ENCODE results near the gene LSM12.
"Not testable (repeated sequence)": the region's sequence is repeated elsewhere in the genome, so short reads cannot be mapped to it uniquely, and the experiment has no call there.

The LSM12 gene

DNA sequence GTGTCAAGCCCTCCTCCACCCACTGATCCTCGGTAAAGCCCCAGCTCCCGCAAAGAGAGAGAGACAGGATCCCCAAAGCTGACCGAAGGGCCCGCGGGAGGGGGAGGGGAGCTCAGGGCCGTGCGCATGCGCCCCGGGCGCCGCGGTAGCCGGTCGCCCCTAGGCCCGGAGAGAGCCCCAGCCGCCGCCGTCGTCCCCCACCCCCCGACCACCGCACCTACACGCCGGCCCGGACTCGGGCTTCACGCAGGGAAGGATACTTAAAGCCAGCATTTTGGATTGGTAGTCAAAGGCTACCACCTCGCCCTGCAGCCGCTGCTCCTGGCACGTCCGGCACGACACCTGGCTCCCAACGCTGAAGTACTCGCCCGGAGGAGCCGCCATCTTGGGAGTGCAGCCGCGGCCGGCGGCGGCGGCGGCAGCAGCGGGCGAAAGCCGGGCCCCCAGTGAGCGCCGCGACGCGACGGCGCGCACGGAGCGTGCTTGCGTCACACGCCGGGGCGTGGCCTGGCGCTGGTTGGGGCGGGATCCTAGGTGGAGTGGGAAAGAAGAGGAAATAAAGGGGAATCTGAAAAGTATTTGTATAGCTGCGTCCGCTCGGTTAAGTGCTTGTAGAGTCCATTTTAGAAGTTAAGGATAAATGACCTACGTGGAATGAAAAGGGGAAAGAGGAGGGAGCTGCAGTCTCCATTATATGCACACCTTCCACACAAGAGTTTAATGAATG, at the start of gene LSM12:
LSM12 (minus strand) TSS at position 468 of the 727 bp plus-strand sequence; CDS start at position 384, 84 bp downstream.
- DNase-seq: peak; percentile 79 to 98 (median 87)
- intact Hi-C loops (cut with DNase I): loop anchor here (10.0 kb wide), 1 partner anchor 52 kb away; the partner anchor contains the start of gene TMEM101

DNA sequence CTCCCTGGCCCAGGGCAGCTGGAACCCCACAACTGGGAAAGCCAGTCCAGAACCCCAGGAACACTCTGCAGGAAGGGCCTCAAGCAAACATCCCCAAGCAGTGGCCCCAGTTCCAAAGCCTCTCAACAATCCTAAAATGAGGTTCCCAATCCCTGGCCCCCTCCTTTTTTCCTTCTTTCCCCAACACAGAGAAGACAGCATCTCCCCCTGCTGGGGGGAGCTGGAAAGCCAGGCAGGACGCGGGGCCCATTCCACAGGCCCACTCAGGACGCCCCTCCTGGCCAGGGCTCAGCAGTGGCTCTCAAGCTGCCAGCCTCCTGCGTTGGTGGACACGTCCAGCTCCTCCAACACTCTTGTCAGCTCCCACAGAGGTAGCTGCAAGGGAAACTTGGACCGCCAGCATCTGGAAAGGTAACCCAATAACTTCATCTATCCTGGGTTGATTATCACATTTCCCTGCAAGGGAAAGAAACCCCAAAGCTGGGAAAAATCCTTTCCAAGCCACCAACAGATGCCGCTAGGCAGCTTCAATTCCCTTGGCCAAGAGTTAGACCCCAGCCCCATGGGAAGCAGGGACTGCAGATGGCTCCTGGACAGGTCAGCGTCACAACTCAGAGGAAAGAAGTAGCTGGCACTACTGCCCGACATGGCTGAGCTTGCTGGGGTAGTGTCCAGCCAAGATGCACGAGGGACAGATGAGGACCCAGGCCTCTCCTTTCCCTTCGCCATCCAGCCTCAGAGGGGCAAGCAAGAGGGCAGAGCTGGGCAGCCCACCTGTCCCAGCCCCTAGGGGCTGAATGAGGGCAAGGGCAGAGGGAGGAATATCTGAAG, 49.3 kb upstream of the LSM12 start:
- peak in 5 of 10 donors; percentile 39 to 91 (median 83) for DNase-seq
- intact Hi-C loops (cut with DNase I): no loop called here

DNA sequence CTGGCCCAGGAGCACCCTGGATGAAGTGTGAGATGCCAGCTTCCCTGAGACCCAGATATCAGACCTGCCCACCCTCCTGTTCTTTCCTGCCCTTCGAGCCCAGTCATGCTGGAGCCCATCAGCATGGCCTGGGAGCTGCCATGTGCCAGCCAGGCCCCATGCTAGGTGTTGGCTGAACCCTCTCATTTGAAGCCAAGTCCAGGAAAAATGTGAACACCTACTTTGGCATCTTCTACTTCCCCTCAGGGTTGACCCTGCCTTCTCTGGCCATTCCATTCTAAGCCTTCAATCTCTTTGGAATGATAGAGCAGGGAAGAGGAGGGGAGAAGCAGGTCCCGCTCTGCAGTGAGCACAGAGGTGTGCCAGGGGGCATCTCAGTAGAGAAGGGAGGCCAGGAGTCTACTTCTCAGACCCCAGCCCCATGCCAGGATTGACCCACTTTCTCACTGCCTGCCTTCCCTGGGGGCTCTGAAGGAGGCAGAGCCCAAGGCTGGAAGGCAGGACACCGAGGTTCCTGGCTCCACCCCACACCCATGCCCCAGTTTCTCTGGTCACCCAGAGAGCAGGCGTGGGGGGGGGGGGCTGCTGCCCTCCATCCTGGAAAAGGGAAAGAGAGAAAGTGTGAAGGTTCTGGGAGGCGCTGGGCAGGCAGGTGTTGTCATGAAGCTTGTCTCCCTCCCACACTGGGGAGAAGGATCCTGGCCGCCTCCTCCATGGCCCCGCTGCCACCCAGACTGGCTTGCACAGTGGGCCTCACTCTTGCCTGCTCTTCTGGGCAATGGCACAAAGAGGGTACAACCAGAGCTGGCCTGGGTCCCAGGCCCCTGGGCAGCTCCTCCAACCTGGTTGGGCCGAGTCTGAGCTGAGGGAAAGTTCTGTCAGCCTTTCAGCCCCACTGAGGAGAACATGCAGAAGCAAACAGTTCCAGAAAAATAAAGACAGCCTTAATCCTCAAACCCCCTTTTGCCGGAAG, 47.7 kb upstream of the LSM12 start:
- peak in 1 of 10 donors; percentile 86 for DNase-seq
- intact Hi-C loops (cut with DNase I): no loop called here

DNA sequence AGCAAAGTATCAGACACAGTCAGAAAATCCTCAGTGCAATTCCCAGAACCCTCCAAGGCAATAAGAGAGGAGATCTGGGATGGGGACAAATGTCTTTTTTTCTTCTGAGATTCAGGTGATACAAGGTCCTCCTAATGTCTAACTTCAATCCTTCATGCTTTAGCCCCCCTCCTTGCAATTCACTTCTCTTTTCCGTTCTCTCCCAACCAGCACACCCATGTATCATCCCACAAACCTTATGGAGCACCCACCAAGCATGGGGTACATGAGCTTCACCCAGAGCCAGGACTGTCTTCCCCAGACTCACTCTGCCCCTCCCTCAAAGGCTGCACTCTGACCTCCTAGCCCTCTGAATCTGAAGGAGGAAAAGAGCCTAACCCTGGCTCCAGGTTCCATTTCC, 46.9 kb upstream of the LSM12 start:
- intact Hi-C loops (cut with DNase I): no loop called here
- no peak for DNase-seq

DNA sequence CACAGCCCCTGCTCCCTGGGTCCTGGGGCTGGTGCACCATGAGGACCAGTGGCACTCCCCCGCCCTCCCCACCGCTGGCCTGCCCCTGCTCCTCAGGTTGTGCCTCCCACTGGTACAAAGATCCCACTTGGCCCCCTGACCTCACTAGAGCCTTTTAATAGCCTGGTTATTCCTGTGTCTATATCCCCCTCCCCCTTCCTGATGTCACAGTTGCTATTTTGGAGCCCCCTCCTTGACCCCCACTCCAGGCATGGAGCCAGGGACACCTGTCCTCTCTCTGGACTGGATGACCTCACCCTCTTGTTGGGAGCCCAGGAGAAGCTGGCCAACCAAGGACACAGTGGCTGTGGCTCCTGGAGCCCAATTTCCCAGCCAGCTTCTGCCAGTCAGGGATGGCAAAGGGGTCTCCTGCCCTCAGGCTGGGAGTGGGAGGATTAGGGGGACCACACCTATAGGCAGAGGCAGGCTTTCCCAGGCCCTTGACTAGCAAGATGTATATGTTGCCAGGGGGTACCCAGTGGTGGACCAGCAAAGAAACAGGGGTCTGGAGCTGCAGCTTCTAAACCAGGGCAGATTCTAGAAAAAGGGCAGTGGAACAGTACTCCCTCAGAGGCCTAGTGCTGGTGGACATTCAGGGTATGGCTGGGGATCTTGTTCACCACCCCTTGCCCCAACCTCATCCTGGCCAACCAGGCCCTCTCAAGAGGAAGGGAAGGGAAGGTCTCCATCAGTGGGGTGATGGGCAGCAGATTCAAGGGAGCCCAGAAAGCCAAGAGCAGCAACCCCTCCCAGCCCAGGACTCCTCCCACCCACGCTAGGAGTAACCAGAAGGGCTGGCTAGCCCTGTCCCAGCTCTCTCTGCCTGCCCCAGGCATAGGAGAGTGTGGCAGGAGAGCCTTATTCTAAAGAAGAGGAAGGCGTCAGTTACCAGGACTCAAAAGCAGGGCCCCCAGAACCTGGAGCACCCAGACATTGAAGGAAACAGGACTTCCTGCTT, 46.1 kb upstream of the LSM12 start:
- no peak for DNase-seq
- intact Hi-C loops (cut with DNase I): no loop called here

DNA sequence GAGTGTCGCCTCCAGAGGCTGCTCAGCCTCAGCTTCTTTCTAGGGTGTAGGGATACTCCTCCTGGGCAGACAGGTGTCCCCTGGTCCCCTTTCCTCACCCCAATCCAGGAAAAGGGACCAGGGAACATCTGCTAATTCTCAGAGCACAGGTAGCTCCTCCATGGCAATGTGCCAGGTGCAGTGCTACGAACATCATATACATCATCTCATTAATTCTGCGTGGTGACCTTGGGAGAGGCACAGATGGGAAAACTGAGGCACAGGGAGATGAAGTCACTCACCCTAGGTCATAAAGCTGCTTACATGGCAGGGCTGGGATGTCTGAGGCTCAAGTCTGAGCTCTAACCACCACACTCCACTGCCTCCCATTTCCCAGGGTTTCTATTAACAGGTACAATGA, 45.3 kb upstream of the LSM12 start:
- intact Hi-C loops (cut with DNase I): loop anchor here (1.0 to 2.0 kb wide), 2 partner anchors 12 to 41 kb away; partner anchors contain the start of genes G6PC3 and HDAC5

DNA sequence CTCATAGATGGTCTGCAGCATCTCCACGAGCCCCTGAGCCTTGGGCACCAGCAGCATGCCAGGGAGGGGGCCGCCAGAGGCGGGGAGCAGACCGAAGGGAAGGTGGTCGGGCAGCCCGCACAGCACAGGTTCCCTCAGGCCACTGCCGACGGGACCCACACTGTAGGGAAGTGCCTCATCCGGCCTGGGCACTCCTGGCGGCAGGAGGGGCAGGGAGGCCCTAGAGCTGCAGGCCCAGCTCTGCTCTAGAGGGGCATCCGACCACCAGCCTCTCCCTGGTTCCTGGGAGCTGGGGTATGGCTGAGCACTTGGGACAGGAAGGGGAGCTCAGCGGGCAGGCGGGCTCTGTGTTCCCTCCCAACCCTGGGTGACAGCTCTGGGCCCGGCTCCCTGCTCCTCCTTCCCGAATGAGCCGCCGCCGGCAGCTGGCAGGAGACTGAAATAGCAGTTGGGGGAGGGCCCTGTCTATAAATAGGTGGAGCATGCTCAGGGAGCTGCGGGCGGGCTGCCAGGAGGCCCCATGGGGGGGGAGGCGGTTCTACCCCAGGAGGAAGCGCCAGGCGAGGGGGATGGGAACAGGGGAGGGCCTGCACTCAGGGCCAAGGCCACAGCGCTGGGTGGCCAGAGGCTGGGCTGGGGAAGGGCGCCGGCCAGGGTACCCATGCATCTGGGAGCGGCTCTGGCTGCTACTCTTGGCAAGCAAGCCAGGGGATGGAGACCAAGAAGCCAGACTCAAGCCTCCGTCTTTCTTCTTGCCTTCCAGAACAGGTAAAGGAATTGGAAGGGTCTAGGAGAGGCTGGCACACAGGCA, 44.6 kb upstream of the LSM12 start:
- peak; percentile 94 to 99 (median 98) for DNase-seq

More for the DNA sequence above, 45.3 kb upstream of the LSM12 start:
- DNase-seq: no peak

DNA sequence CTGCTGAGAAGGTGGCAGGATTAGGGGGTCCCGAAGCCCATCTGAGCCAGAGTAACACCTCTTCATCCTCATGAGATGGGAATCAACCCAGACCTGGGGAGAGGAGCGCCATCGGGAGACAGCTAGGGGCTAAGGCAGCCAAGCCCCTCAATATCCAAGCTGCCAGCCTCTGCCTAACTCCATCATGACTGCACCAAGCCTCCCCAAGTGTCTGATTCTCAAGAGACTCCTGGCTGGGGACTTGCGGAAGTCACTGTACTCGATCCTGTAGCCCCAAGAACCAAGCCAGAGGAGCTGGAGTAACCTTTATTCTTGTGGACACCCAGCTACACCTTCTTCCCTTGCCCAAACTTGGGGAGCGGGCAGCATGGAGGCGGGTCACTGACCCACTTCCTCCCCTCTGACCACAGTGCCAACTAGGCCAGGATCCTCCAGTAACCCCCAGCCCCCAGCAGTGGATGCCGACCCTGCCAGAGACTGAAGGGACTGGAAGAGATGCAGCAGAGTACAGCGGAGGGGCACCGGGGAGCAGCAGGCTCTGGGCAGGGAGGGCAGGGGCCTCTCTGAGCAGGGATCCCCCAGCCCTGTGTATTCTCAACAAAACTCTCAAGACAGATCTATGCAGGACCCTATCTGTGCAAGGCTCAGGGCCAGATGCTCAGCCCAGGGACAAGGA, 43.7 kb upstream of the LSM12 start:
- peak in 1 of 10 donors; percentile 63 for DNase-seq

More for the DNA sequence above, 44.6 kb upstream of the LSM12 start:
- intact Hi-C loops (cut with DNase I): loop anchor here (1.0 to 2.0 kb wide), 2 partner anchors 12 to 40 kb away; partner anchors contain the start of genes G6PC3 and HDAC5

DNA sequence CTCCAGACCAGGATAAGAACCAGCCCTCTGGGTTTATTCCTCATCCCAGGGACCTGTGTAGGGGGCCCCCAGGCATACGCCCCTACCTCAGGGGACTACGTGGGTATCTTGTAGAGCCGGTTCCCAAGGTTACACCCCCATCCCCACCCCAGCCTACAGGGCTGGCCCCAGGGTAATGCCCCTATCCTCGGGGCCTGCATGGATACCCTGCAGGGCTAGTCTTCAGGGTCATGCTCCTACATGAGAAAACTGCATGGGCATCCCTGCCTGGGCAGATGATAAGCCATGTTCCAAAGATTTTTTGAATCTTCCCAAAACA, 42.8 kb upstream of the LSM12 start:
- intact Hi-C loops (cut with DNase I): no loop called here
- DNase-seq: no peak

More for the DNA sequence above, 43.7 kb upstream of the LSM12 start:
- intact Hi-C loops (cut with DNase I): loop anchor here (2.0 kb wide), 1 partner anchor 39 kb away; the partner anchor contains the start of gene G6PC3

DNA sequence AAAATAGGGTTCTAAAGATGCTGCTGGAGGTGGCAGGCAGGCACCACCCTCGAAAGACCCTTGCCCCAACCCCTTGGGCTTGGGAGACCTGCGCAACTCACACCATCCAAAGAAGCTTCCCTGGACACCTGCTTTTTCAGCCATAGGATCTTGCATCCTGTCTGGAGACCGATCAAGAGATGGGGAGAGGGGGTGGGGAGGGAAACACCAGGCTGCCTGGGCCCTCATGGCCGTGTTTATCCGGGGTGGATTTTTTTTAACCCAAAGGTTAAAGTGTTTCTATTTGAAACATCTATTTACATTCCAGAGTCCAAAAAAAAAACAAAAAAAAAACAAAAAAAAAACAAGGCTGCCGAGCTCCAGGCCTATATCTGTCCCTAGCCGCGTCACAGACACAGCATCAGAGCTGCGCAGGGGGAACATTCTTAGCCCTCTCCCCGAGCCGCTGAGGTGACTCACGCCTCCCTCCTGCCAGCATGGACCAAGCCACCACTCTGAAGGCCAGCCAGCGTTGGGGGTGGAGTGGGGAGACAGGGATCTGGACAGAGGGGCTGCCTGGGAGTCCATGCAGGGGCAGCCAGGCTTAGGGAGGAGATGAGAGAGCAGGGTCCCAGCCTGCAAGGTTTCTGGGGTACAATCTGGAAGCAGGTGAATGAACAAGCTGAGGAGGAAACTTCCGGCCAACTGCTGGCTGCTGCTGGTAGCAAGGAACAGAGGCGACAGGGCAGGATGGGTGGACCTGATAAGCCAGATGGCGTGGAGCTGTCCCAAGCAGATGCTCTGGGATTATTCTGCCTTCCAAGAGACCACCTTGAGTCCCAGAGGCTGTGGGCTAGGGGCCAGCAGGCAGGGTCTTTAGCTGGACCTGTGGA, 42.2 kb upstream of the LSM12 start:
- DNase-seq: peak in 7 of 10 donors; percentile 39 to 95 (median 82)
- intact Hi-C loops (cut with DNase I): no loop called here

DNA sequence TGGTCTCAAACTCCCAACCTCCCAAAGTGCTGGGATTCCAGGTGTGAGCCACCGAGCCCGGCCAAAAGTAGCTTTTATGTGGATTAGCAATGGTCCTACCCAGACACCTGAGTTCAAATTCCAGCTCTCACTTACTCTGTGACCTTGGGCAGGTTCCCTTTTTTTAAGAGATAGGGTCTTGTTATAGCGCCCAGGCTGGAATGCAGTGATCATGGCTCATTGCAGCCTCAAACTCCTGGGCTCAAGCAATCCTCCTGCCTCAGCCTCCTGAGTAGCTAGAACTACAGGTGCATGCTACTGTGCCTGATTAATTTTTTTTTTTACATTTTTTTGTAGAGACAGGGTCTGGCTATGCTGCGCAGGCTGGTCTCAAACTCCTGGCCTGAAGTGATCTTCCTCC, 40.3 kb upstream of the LSM12 start:
- DNase-seq: no peak
- intact Hi-C loops (cut with DNase I): no loop called here

DNA sequence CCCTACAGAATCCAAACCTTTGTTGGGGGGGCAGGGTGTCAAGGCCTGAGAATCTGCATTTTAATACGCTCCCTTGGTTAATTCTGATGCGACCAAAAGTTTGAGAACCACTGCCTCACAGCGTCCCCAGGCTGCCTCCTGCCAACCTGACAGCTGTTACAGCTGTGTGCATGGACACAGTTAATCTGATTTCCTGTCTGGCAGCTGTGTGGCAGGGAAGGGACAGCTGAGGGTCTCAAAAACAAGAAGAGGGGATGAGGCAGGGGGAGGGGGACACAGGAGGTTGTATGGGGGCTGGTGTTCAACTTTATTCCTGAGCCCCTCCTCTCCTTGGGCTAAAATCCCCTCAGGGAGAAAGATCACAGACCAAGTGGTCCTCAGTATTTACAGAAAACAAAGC, 39.5 kb upstream of the LSM12 start:
- intact Hi-C loops (cut with DNase I): no loop called here
- no peak for DNase-seq

DNA sequence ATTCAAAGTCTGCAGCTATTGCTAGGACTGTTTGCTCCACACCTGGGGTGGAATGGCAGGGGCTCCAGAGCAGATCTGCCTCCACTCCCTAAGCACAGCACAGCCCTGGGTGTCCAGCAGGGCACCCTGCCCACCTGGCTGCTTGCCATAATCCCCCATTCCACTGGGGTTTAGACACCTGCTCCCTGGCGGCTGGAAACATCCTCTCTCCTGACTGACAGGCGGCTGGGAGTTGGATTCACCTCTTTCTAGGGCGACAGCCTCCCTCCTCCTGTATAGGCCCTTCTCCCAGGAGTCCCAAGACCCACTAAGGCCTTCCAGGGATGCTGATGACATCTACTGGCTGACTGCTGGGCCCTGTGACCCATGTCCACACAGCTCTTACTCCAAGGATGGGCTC, 39.0 kb upstream of the LSM12 start:
- intact Hi-C loops (cut with DNase I): no loop called here
- DNase-seq: peak in 1 of 10 donors; percentile 65

DNA sequence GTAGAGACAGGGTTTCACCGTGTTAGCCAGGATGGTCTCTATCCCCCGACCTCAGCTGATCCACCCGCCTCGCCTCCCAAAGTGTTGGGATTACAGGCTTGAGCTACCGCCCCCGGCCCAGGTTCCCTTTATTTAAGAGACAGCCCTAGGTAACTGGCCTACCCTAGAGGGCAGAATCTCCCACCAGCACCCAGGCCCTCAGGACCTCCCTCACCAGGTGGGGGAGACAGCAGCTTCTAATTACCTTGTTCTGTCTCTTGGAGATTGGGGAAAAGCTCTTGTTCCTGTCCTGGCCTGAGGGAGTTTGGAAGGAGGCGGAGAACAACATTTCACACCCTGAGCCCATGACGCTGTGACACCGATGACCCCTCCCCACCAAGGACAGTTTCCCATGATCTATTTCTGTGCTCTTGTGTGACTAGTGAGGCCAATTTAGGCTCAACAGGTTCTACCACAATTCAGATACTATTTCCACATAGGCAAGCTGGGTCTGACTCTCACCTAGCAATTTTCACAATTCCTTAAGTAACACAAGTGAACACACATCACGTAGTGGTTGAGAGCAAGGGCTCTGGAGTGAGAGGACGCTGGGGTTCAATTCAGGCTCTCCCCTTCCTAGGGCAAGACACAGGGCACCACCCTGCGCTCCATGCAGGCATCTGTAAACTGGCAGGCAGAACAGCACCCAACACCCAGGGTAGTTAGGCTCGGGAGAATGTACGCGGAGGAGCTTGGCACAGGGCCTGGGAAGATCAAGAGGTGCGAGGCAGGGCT, 36.6 kb upstream of the LSM12 start:
- DNase-seq: peak in 1 of 10 donors; percentile 31
- intact Hi-C loops (cut with DNase I): no loop called here

DNA sequence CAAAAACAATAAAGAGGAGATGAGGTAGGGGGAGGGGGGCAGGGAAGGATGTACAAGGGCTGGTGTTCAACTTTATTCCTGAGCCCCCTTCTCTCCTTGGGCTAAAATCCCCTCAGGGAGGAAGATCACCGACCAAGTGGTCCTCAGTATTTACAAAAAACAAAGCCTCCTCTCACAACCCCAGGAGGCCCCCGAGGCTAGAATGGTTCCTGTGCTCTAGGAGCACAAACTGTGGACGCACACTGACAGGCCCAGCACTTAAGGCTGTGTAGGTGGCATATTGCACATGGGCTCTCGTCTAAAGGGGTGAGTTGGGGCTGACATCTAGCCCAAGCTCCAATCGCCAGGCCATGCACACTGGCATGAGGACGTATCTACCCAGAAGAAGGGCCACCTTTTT, 35.4 kb upstream of the LSM12 start:
- DNase-seq; intact Hi-C loops (cut with DNase I): not testable (repeated sequence)

Measured in posterior cingulate gyrus (tissue), 11 donors.